Ovary (tissue), 9 donors: ENCODE data around the gene DCAF8. TPM values are rescaled to one million over a fixed set of nuclear protein-coding genes. Genes with fewer than 3 reads are reported as not detected.

Experiments used
- DNase-seq, 5 donors: peaks; one replicate each; pipeline ENCODE4 v3.0.0-alpha.2; 2019 to 2020
- H3K27ac ChIP-seq, 2 donors: fragments of 200-600 bp; one replicate each; pipeline versions ENCODE4 v1.5.1 to v1.8.0; 2019 to 2022
- H3K27me3 ChIP-seq: fragments of 200-600 bp; one replicate; pipeline ENCODE4 v1.8.0; 2022
- H3K36me3 ChIP-seq: fragments of 200-600 bp; sonication (generic); one replicate; pipeline ENCODE4 v1.5.1; 2019
- H3K4me1 ChIP-seq: one replicate; pipeline ENCODE4 v1.8.1; 2013; ENCODE audit warnings: mild to moderate bottlenecking, moderate library complexity; ENCODE audit not compliant: insufficient read depth
- H3K4me3 ChIP-seq: fragments of 200-600 bp; sonication (generic); one replicate; pipeline ENCODE4 v1.5.1; 2017
- H3K9me3 ChIP-seq, 2 donors: fragments of 200-600 bp in 1 of 2; sonication (generic) in 1 of 2; one replicate each; pipeline versions ENCODE4 v1.5.1 to v1.8.1; 2013 to 2019; ENCODE audit warnings: mild to moderate bottlenecking in 1 of 2, moderate library complexity in 1 of 2
- CTCF ChIP-seq, 3 donors: fragments of 450-650 bp in 2 of 3; fragments of 200-600 bp in 1 of 3; IDR thresholded peaks; one replicate each; pipeline versions ENCODE4 v1.5.1 to v1.8.0; 2016 to 2022; ENCODE audit warnings: antibody characterized with exemption in 3 of 3, mild to moderate bottlenecking in 1 of 3
- EP300 ChIP-seq: sonication (generic); formaldehyde crosslinking; IDR thresholded peaks from one replicate; pipeline ENCODE4 v1.6.1; 2017; ENCODE audit warnings: antibody characterized with exemption
- POLR2A ChIP-seq: fragments of 450-650 bp; IDR thresholded peaks from one replicate; pipeline ENCODE4 v1.6.1; 2017; ENCODE audit warnings: antibody characterized with exemption, mild to moderate bottlenecking, moderate library complexity
- WGBS, 3 donors: extraction: QIAGEN DNeasy Blood & Tissue Kit in 1 of 3; methylation state at CpG; one replicate each; pipeline versions ENCODE4 v1.1.5 to v1.1.7; 2013 to 2017; 5-methylcytosine and 5-hydroxymethylcytosine counted together
- intact Hi-C, 4 donors: fragments of 100-400 bp; cut with DNase I; formaldehyde crosslinking; loops; one replicate each; pipeline versions ENCODE4 v1.11.0 to v1.15.1; 2022 to 2023
- polyA plus RNA-seq, 2 donors: library from polyadenylated mRNA; stranded (reverse); fragments of 200-250 nt in 1 of 2; fragments of 350-450 nt in 1 of 2; fragmentation: Illumina TruSeq in 1 of 2; extraction: RNeasy Lipid Tissue Mini Kit (QIAGEN cat#74804) in 1 of 2; gene quantifications; one replicate each; pipeline ENCODE4 v1.2.3, GENCODE V29; 2013 to 2014
- total RNA-seq, 7 donors: library from RNA; depleted of rRNA in 2 of 7; stranded (reverse); fragments of >200 nt in 2 of 7; fragmentation: NEBNext Ultra II Directional in 3 of 7; extraction: Animal tissue kit (Norgen Biotek cat#: 25700) in 3 of 7; gene quantifications; one replicate each; pipeline versions ENCODE4 v1.1.0 to v1.2.4, GENCODE V29; 2016 to 2023
- donor health status: DM: no; HTN: no; CAD: no; lungs with moderate emphysema.
- donor health status: DM: no; HTN: no; CAD: no.
- donor health status: Bipolar disorder and iron deficiency.
- donor health status: DM: yes; HTN: yes; CAD: no.
- donor health status: DM: no; HTN: no; CAD: no.
- donor health status: DM: yes; HTN: yes; CAD: no.

The DCAF8 gene
- total and polyA plus RNA-seq, 9 donors, result 85.2 to 147 (median 104) TPM

GRCh38 chr1:160307118-160307791 lies 44.9 kb upstream of the DCAF8 start:
- H3K36me3 ChIP-seq, result no peaks in the 10 kb centered on the region

GRCh38 chr1:160300173-160300572 lies 37.8 kb upstream of the DCAF8 start:
- no peak for DNase-seq
- 88 to 90% (median 90%) methylated on average over 7 of the region's 7 CpGs for WGBS, 3 donors
- intact Hi-C loops, result no loop called here
- no peak overlapping the region for H3K4me3 ChIP-seq
- H3K27me3 ChIP-seq, result no peaks in the 10 kb centered on the region
- H3K4me1 ChIP-seq, result no peaks in the 10 kb centered on the region
- H3K9me3 ChIP-seq, result no peaks in the 10 kb centered on the region
- no peaks in the 10 kb centered on the region for H3K36me3 ChIP-seq
- H3K27ac ChIP-seq, result no peak overlapping the region
- TF ChIP-seq POLR2A (no peak), CTCF (IDR thresholded peaks at IDR 0.05) (no peak), EP300 (no peak)

More at GRCh38 chr1:160307118-160307791, 44.9 kb upstream of the DCAF8 start:
- H3K4me1 ChIP-seq, result no peaks in the 10 kb centered on the region
- no peaks in the 10 kb centered on the region for H3K9me3 ChIP-seq
- peak in 1 of 5 donors; percentile 20 for DNase-seq
- H3K27me3 ChIP-seq, result no peaks in the 10 kb centered on the region
- no peak overlapping the region for H3K27ac ChIP-seq
- no peak for TF ChIP-seq POLR2A
- TF ChIP-seq CTCF (IDR thresholded peaks at IDR 0.05), result no peak
- TF ChIP-seq EP300, result no peak
- no peak overlapping the region for H3K4me3 ChIP-seq
- intact Hi-C loops, result no loop called here
- WGBS, 3 donors, result 69 to 75% (median 71%) methylated on average over 13 of the region's 13 CpGs

GRCh38 chr1:160296036-160296435 lies 33.7 kb upstream of the DCAF8 start:
- 91 to 100% (median 96%) methylated on average over 1 of the region's 1 CpG for WGBS, 3 donors
- H3K4me3 ChIP-seq, result no peak overlapping the region
- intact Hi-C loops, result loop anchor here in 1 of 4 donors (10.0 kb wide), 1 partner anchor 101 kb away; the partner anchor contains the start of gene CASQ1
- DNase-seq, result no peak
- no peak overlapping the region for H3K27ac ChIP-seq
- no peaks in the 10 kb centered on the region for H3K9me3 ChIP-seq
- TF ChIP-seq POLR2A (no peak), CTCF (IDR thresholded peaks at IDR 0.05) (no peak), EP300 (no peak)
- no peaks in the 10 kb centered on the region for H3K27me3 ChIP-seq
- H3K4me1 ChIP-seq, result no peaks in the 10 kb centered on the region
- no peaks in the 10 kb centered on the region for H3K36me3 ChIP-seq

- no peak for DNase-seq
- H3K36me3 ChIP-seq, result no peaks in the 10 kb centered on the region
- intact Hi-C loops, result loop anchor here in 1 of 4 donors (10.0 kb wide), 1 partner anchor 98 kb away; the partner anchor contains the start of gene CASQ1
- H3K27me3 ChIP-seq, result no peaks in the 10 kb centered on the region
- 80 to 85% (median 84%) methylated on average over 8 of the region's 8 CpGs for WGBS, 3 donors
- TF ChIP-seq POLR2A (no peak), CTCF (IDR thresholded peaks at IDR 0.05) (no peak), EP300 (no peak)
- no peaks in the 10 kb centered on the region for H3K9me3 ChIP-seq
- no peaks in the 10 kb centered on the region for H3K4me1 ChIP-seq
- no peak overlapping the region for H3K4me3 ChIP-seq
- H3K27ac ChIP-seq, result no peak overlapping the region
These were observed 30.9 kb upstream of the DCAF8 start for GRCh38 chr1:160293020-160293968.
